ENCODE measurements around the gene BAIAP2L1.

BAIAP2L1 gene

DNA sequence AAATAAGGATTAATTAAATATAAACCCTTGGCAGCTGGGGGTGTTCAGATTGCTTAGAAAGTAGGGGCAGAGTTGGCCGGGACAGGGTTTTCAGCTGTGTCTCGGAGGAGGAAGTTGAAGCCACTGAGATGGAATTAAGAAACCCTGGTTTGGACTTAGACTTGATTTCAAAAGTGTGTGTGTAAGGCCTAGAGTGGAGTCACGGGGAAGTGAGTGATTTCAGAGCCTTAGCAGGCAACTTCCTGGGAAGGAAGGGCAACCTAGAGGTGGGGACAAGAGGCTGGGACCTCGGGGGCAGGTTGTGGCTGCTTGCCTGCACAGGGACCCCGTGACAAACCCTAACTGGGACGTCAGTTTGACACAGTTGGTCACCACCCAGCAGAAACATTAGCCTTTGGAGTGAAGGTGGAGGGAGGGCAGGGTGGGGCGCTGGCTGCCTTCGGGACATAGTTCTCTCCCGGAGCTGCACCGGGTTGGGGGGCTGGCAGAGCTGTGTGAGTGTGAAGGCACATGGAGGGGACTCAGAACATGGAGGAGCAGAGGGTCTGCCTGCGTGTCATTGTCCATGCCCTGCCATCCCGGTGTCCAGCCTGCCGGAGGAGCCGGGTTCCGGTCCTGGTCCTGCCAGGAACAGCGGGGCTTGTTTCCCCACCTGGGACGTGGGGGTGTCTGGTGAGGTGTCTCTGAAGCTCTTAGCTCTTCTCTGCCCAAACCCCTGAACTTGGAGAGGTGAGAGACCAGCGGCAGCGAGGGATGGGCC, 117.6 kb downstream of the BAIAP2L1 start:
- Histone ChIP-seq H3K36me3 (ENCODE audit: insufficient read depth, low read length) (peaks cover 4% of the 10 kb centered on the region; the same call in 1 of the 2 replicates), H3K4me1 (ENCODE audit: insufficient read depth, low read length) (peaks cover 43% of the 10 kb centered on the region), H3K9me3 (ENCODE audit: control insufficient read depth, insufficient read depth, low read length) (no peaks in the 10 kb centered on the region), H3K9ac (ENCODE audit: low read depth, low read length) (peak overlapping the region; percentile 96; the same call in 1 of the 2 replicates)

DNA sequence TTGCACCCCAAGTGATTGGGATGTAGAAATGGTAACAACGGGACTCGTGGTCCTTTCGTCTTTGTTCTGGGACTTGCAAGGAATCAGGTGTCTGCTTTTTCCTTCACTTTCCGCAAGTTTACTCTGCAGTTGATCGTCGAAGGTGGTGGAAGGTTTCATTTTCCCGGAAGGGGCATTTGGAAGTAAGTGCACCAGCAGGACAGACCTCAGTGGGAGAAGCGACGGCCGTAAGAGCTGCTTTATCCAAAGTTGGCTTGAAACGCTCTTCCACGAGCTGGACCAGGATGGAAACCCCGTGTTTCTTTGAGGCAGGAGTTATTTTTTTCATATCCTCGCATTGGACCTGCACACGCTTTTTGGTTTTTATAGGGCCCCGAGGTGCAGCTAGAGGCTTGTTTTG, 118.2 kb downstream of the BAIAP2L1 start:
- Histone ChIP-seq H3K4me1 (ENCODE audit: insufficient read depth, low read length) (peaks cover 38% of the 10 kb centered on the region), H3K36me3 (ENCODE audit: insufficient read depth, low read length) (peaks cover 4% of the 10 kb centered on the region; the same call in 1 of the 2 replicates), H3K9ac (ENCODE audit: low read depth, low read length) (peak overlapping the region; percentile 96), H3K9me3 (ENCODE audit: control insufficient read depth, insufficient read depth, low read length) (no peaks in the 10 kb centered on the region)

DNA sequence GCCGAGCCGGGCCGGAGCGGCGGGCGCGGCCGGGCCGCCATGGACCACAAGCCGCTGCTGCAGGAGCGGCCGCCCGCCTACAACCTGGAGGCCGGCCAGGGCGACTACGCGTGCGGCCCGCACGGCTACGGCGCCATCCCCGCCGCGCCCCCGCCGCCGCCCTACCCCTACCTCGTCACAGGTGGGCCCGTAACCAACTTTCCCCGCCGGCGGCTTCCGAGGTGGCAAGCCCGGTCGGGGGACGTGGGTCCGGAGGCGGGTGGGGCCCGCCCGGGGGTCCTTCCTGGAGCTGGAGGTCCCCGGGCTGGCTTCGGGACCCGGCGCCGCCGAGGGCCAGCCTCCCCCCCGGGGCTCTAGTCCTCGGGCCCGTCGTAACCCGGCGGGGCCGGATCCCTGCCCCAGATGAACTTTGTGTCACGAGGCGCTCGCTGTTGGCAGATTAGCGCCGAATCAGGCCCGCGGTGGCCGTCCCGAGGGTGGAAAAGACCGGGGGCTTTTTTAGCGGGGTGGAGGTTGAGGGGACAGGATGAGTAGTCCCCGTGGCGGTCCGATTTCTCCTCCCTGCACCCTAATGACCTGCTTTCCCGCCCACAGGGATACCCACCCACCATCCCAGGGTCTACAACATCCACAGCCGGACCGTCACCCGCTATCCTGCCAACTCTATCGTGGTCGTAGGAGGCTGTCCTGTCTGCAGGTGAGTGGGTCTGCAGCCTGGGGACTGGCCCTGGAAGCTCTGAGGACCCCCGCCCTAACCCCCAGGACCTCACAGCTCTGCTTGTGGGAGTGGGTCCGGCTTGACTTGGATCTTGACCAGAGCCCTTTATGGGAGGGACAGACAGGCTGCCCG, 118.9 kb downstream of the BAIAP2L1 start:
- Histone ChIP-seq H3K9ac (ENCODE audit: low read depth, low read length) (peak overlapping the region; percentile 96), H3K36me3 (ENCODE audit: insufficient read depth, low read length) (peaks cover 4% of the 10 kb centered on the region; the same call in 1 of the 2 replicates), H3K9me3 (ENCODE audit: control insufficient read depth, insufficient read depth, low read length) (no peaks in the 10 kb centered on the region), H3K4me1 (ENCODE audit: insufficient read depth, low read length) (peaks cover 34% of the 10 kb centered on the region)

DNA sequence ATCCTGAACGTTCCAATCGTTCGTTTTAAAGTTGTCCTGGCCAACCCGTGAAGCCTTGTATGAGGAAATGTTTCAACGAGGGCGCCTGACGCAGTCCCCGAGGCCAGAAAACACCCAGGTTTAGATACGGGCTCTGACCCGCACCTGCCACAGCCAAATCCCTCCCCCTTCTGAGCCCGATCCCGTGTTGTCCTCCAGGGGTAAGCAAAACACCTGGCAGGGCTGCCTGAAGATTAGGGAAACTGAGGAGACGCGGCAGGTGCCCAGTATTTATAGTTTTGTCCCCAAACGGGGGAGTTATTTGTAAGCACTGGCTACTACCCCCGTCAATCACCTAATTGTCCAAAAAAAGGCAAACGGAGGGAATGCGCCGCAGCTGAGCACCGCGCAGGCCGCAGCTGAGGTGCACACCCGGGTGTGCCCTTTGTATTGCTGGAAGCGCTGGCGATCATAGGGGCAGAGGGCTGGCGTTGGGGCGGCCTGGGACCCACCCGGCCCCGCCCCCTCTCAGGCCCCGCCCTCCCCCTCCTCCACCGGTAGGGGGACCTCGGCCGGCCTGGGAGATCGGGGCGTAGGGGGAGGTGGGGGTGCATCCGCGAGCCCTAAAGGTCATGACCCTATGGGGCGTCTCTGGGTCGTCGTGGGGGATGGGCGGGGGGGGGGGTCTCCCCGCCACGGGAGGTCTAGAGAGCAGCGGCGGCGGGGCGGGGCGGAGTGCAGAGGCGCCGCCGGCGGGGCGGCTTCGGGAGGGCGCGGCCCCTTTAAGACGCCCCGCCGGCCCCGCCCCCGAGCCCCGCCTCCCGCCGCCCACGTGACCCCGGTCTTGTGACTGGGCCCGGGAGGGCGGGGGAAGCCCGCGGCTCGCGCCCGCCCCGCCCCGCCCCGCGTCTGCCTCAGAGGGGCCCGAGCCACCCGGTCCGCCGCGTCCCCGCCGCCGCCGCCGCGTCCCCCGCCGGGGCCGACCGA, 119.8 kb downstream of the BAIAP2L1 start, which contains the start of gene BRI3:
TSS of gene BRI3 (plus strand) at position 896 of the 966 bp plus-strand sequence. CDS start 110 bp downstream, outside the sequence.
- Histone ChIP-seq H3K9me3 (ENCODE audit: control insufficient read depth, insufficient read depth, low read length) (no peaks in the 10 kb centered on the region), H3K4me1 (ENCODE audit: insufficient read depth, low read length) (peaks cover 25% of the 10 kb centered on the region; the same call in 1 of the 2 replicates), H3K36me3 (ENCODE audit: insufficient read depth, low read length) (peaks cover 4% of the 10 kb centered on the region; the same call in 1 of the 2 replicates), H3K9ac (ENCODE audit: low read depth, low read length) (peak within 1 kb of the TSS; percentile 96)

DNA sequence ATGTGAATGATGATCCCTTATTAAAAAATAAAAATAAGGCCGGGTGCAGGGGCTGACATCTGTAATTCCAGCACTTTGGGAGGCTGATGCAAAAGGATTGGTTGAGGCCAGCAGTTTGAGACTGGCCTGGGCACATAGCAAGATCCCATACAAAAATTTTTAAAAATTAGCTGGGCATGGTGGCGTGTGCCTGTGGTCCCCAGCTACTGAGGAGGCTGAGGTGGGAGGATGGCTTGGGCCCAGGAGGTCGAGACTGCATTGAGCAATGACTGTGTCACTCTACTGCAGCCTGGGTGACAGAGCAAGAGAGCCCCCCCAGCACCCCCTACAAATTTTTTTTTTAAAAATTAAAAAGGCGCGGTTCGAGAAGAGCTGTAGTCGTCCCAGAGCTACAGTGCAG, 120.6 kb downstream of the BAIAP2L1 start:
- H3K4me1 ChIP-seq (ENCODE audit: insufficient read depth, low read length), result peaks cover 18% of the 10 kb centered on the region; the same call in 1 of the 2 replicates
- H3K36me3 ChIP-seq (ENCODE audit: insufficient read depth, low read length), result peaks cover 4% of the 10 kb centered on the region; the same call in 1 of the 2 replicates
- H3K9ac ChIP-seq (ENCODE audit: low read depth, low read length), result peak overlapping the region; percentile 96
- no peaks in the 10 kb centered on the region for H3K9me3 ChIP-seq (ENCODE audit: control insufficient read depth, insufficient read depth, low read length)

DNA sequence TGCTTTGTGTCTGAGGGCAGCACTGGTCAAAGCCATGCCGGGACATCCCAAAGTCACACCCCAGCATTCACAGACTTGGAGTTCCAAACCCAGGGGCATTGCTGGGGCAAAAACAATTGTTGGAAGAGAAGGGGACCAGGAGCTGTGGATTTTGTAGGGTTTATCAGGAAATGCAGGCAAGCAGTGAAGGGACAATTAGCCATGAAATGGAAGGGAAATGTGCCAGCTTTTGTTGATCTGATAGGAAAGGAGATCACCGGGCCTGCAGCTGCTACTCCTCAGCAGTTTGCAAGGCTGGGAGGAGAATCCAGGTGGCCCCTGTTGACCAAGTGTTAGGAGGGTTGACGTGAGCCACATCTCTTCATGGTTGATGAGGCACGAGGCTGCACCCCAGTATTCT, 122.0 kb downstream of the BAIAP2L1 start:
- peaks cover 4% of the 10 kb centered on the region; the same call in 1 of the 2 replicates for H3K36me3 ChIP-seq (ENCODE audit: insufficient read depth, low read length)
- H3K4me1 ChIP-seq (ENCODE audit: insufficient read depth, low read length), result peaks cover 13% of the 10 kb centered on the region; the same call in 1 of the 2 replicates
- H3K9me3 ChIP-seq (ENCODE audit: control insufficient read depth, insufficient read depth, low read length), result no peaks in the 10 kb centered on the region
- H3K9ac ChIP-seq (ENCODE audit: low read depth, low read length), result no peak overlapping the region

DNA sequence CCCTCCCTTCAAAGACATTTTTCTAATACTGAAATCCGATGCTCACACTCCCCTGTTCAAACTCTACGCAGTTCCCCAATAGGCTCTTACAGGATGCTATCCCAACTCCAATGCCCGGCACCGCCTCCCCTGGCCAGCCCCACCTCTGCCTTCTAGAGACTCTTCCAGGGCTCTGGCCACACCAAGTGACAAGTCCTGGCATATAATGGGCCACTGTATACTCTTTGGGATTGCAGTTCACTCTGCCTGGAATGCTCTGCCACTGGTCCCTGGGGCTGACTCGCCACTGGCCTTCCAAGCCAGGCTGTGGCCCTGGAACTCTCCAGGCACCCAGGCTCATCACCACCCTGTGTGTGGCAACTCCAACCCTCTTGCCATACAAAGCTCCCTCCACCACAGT, 122.5 kb downstream of the BAIAP2L1 start:
- peaks cover 9% of the 10 kb centered on the region; the same call in 1 of the 2 replicates for H3K4me1 ChIP-seq (ENCODE audit: insufficient read depth, low read length)
- H3K36me3 ChIP-seq (ENCODE audit: insufficient read depth, low read length), result 0 out of 2 replicates have a peak, but pooled peaks cover 4% of the 10 kb centered on the region
- no peaks in the 10 kb centered on the region for H3K9me3 ChIP-seq (ENCODE audit: control insufficient read depth, insufficient read depth, low read length)
- no peak overlapping the region for H3K9ac ChIP-seq (ENCODE audit: low read depth, low read length)

DNA sequence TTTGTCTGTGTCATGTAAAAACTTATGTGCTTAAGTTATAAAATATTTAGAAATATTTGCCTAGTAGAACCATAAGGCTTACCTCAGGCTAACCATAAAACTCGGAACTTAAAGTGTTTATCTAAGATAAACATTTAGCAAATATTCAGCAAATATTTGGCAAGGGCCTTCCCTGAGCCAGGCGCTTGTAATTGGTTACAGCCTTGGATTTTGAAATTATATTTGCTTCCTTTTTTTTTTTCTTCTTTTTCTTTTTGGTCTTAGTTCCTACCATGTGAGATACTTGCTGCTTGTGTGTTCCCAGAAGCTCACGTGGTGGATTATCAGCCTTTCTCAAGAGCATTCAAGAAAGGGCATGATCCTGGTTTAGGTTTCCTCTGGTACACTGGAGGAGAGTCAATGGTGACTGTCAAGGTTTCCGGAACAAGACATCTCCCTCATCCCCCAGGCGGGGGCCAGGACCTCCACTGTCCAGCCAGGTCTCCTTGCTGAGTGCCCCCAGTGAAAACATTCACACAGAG, 124.6 kb downstream of the BAIAP2L1 start:
- Histone ChIP-seq H3K36me3 (ENCODE audit: insufficient read depth, low read length) (no peaks in the 10 kb centered on the region), H3K9me3 (ENCODE audit: control insufficient read depth, insufficient read depth, low read length) (no peaks in the 10 kb centered on the region), H3K4me1 (ENCODE audit: insufficient read depth, low read length) (no peaks in the 10 kb centered on the region), H3K9ac (ENCODE audit: low read depth, low read length) (no peak overlapping the region)

DNA sequence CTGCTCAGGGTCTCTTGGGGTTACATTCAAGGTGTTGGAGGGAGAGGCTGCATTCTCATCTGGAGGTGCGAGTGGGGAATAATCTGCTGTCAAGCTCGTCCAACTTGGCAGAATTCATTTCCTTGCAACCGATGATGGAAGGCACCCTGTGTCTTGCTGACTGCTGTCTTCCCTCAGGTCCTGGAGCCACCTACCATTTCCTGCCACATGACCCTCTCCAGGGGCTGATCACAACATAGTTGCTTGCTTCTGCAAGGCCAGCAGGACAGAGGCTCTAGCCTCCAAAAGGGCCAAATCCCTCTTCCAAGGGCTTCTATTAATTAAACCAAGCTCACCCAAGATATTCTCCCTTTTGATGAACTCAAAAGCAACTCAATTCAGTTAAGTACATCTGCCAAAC, 133.6 kb downstream of the BAIAP2L1 start:
- no peak overlapping the region for H3K9ac ChIP-seq (ENCODE audit: low read depth, low read length)
- H3K36me3 ChIP-seq (ENCODE audit: insufficient read depth, low read length), result no peaks in the 10 kb centered on the region
- H3K4me1 ChIP-seq (ENCODE audit: insufficient read depth, low read length), result peaks cover 3% of the 10 kb centered on the region; the same call in 1 of the 2 replicates
- H3K9me3 ChIP-seq (ENCODE audit: control insufficient read depth, insufficient read depth, low read length), result no peaks in the 10 kb centered on the region

DNA sequence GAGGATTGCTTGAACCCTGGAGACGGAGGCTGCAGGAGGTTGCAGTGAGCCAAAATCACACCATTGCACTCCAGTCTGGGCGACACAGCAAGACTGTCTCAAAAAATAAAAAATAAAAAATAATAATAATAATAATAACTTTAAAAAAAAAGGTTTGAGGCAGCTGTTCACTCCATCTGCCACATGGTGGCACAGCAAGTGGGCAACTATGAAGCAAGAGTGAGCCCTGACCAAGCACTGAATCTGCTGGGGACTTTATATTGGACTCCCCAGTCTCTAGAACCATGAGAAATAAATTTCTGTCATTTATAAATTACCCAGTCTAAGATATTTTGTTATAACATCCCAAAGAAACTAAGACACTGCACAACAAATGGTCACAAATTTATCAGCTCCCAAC, 134.1 kb downstream of the BAIAP2L1 start:
- no peak overlapping the region for H3K9ac ChIP-seq (ENCODE audit: low read depth, low read length)

DNA sequence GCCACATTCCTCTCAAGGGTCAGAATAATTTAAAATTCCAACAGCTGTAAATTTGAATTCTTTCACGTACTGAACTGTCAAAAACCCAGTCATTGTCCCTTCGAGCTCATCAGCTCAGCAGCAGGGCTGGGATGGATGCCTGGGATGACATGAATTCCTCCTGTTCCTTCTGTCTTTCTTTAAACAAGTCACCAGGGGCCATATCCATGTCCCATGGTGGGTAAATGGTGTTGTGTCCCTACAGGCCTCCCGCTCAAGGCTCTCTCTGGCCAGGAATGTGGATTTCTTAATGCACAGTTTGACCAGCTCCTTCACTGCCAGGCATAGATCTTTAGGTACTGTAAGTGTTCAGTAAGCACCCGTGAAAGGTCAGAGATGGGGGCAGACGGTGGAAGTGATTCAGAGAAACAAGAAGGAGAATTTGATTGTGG, 135.0 kb downstream of the BAIAP2L1 start:
- Histone ChIP-seq H3K36me3 (ENCODE audit: insufficient read depth, low read length) (no peaks in the 10 kb centered on the region), H3K4me1 (ENCODE audit: insufficient read depth, low read length) (peaks cover 3% of the 10 kb centered on the region; the same call in 1 of the 2 replicates), H3K9me3 (ENCODE audit: control insufficient read depth, insufficient read depth, low read length) (no peaks in the 10 kb centered on the region), H3K9ac (ENCODE audit: low read depth, low read length) (no peak overlapping the region)

More for the DNA sequence above, 134.1 kb downstream of the BAIAP2L1 start:
- Histone ChIP-seq H3K4me1 (ENCODE audit: insufficient read depth, low read length) (peaks cover 3% of the 10 kb centered on the region; the same call in 1 of the 2 replicates), H3K36me3 (ENCODE audit: insufficient read depth, low read length) (no peaks in the 10 kb centered on the region), H3K9me3 (ENCODE audit: control insufficient read depth, insufficient read depth, low read length) (no peaks in the 10 kb centered on the region)

DNA sequence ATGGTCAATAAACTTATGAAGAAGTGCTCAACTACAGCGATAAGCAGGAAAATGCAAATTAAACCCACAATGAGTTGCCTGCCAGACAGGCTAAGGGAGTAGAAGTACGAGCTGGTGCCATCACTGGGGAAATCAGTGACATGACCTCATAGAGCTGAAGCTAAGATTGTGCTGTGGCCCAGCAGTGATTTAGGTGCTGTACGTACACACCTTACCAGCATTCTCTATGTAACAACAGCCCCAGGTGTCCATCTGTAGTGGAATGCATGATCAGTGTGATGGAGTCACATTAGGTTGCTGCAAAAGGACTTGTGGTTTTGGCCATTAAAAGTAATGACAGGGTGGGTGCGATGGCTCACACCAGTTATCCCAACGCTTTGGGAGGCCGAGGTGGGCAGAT, 143.2 kb downstream of the BAIAP2L1 start:
- no peak overlapping the region for H3K9ac ChIP-seq (ENCODE audit: low read depth, low read length)
- no peaks in the 10 kb centered on the region for H3K4me1 ChIP-seq (ENCODE audit: insufficient read depth, low read length)
- H3K36me3 ChIP-seq (ENCODE audit: insufficient read depth, low read length), result 0 out of 2 replicates have a peak, but pooled peaks cover 3% of the 10 kb centered on the region
- H3K9me3 ChIP-seq (ENCODE audit: control insufficient read depth, insufficient read depth, low read length), result no peaks in the 10 kb centered on the region

DNA sequence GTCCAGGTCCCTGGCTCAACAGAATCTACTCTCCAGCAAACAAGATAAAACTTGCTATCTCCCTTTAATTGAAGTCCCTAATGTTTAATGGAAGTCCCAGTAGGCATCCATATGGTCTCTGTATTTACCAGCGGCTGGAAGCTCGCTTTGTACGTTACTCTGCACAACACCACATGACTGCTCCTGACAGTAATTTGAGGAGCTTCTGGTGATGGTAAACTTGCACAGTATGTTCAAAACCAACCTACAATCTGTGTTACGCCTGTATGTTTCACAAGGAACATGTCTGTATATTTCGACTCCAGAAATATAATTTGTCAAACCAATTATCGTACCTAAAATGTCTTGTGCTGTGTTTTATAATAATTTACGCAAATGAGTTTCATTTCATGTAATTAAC, 144.5 kb downstream of the BAIAP2L1 start:
- H3K9me3 ChIP-seq (ENCODE audit: control insufficient read depth, insufficient read depth, low read length), result no peaks in the 10 kb centered on the region
- H3K4me1 ChIP-seq (ENCODE audit: insufficient read depth, low read length), result no peaks in the 10 kb centered on the region
- 0 out of 2 replicates have a peak, but pooled peaks cover 3% of the 10 kb centered on the region for H3K36me3 ChIP-seq (ENCODE audit: insufficient read depth, low read length)
- no peak overlapping the region for H3K9ac ChIP-seq (ENCODE audit: low read depth, low read length)
